ENCODE measurements around the gene DPYSL5. TPM values are rescaled to one million over a fixed set of nuclear protein-coding genes. Genes with fewer than 3 reads are reported as not detected.

DPYSL5 gene
- total and polyA plus RNA-seq, 2 donors (not counting 1 experiment from before 2014, with no cell fraction given): not detected

- Mint-ChIP-seq H3K9me3 (ENCODE audit: insufficient read depth) (no peaks in the 10 kb centered on the region), H3K27me3 (peaks cover 19% of the 10 kb centered on the region), H3K27ac (no peak overlapping the region), H3K4me1 (peaks cover 2% of the 10 kb centered on the region), H3K4me3 (no peak overlapping the region)
- Histone ChIP-seq H3K9ac (ENCODE audit: low read length) (no peak overlapping the region), H4K20me1 (ENCODE audit: control insufficient read depth, insufficient read depth, low read length, poor library complexity, severe bottlenecking) (no peaks in the 10 kb centered on the region), H3K4me3 (ENCODE audit: control extremely low read depth in 1 of 5, extremely low read depth in 1 of 5, insufficient read depth in 1 of 5, low read depth in 2 of 5, low read length in 4 of 5) (no peak overlapping the region), H3K79me2 (ENCODE audit: control insufficient read depth, insufficient read depth, low read length) (no peaks in the 10 kb centered on the region), H2AFZ (ENCODE audit: insufficient read depth, low read depth, low read length, poor library complexity, severe bottlenecking) (no peak overlapping the region), H3K36me3 (replicated peaks in 1 of 2; ENCODE audit: control extremely low read depth in 1 of 2, control insufficient read depth in 1 of 2, extremely low read depth in 1 of 2, insufficient read depth in 2 of 2, low read length in 1 of 2) (no peaks in the 10 kb centered on the region), H3K27ac (ENCODE audit: low read length in 2 of 2) (no peak overlapping the region), H3K4me1 (ENCODE audit: control insufficient read depth in 2 of 2, insufficient read depth in 2 of 2, low read length in 2 of 2) (no peaks in the 10 kb centered on the region), H3K4me2 (replicated peaks; ENCODE audit: low read depth, low read length, poor library complexity, severe bottlenecking) (no peak overlapping the region), H3K9me3 (ENCODE audit: control extremely low read depth in 1 of 3, control insufficient read depth in 2 of 3, insufficient read depth in 1 of 3, low read length in 2 of 3) (no peaks in the 10 kb centered on the region), H3K27me3 (replicated peaks in 1 of 4; ENCODE audit: control extremely low read depth in 1 of 4, control insufficient read depth in 3 of 4, insufficient read depth in 4 of 4, low read length in 3 of 4) (peaks cover 0 to 4% (median 1%) of the 10 kb centered on the region in 4 experiments)
- CTCF ChIA-PET: no interaction called here
- no peak for ATAC-seq (ENCODE audit: low read depth)
- intact Hi-C loops (cut with micrococcal nuclease): no loop called here
- WGBS (ENCODE audit: insufficient coverage): 0% methylated on average over 3 of the region's 6 CpGs
- no peak for DNase-seq
- no peak for TF ChIP-seq EZH2 (IDR thresholded peaks at IDR 0.05; ENCODE audit: borderline replicate concordance, insufficient read depth, low read depth, low read length, poor library complexity, severe bottlenecking)
- POLR2A ChIA-PET: no interaction called here
Measured at GRCh38 chr2:26809876-26810577, 37.9 kb upstream of the DPYSL5 start.

GRCh38 chr2:26811261-26811660, 36.7 kb upstream of the DPYSL5 start:
- Mint-ChIP-seq H3K9me3 (ENCODE audit: insufficient read depth) (no peaks in the 10 kb centered on the region), H3K4me3 (no peak overlapping the region), H3K27ac (no peak overlapping the region), H3K27me3 (peaks cover 23% of the 10 kb centered on the region), H3K4me1 (peaks cover 2% of the 10 kb centered on the region)
- ATAC-seq (ENCODE audit: low read depth) (no peak), DNase-seq (no peak)
- no peak overlapping the region for H3K27ac ChIP-seq (ENCODE audit: low read length in 2 of 2)
- TF ChIP-seq EZH2 (IDR thresholded peaks at IDR 0.05; ENCODE audit: borderline replicate concordance, insufficient read depth, low read depth, low read length, poor library complexity, severe bottlenecking) (no peak), CTCF (IDR thresholded peaks at IDR 0.05) (no peak)
- intact Hi-C loops (cut with micrococcal nuclease): no loop called here
- no peaks in the 10 kb centered on the region for H3K4me1 ChIP-seq (ENCODE audit: control insufficient read depth in 2 of 2, insufficient read depth in 2 of 2, low read length in 2 of 2)
- 95% methylated on average over 8 of the region's 8 CpGs for WGBS (ENCODE audit: insufficient coverage)
- H3K9me3 ChIP-seq (ENCODE audit: control extremely low read depth in 1 of 3, control insufficient read depth in 2 of 3, insufficient read depth in 1 of 3, low read length in 2 of 3): no peaks in the 10 kb centered on the region
- H3K4me3 ChIP-seq (ENCODE audit: control extremely low read depth in 1 of 5, extremely low read depth in 1 of 5, insufficient read depth in 1 of 5, low read depth in 2 of 5, low read length in 4 of 5): no peak overlapping the region
- no peaks in the 10 kb centered on the region for H3K79me2 ChIP-seq (ENCODE audit: control insufficient read depth, insufficient read depth, low read length)
- no peak overlapping the region for H3K4me2 ChIP-seq (replicated peaks; ENCODE audit: low read depth, low read length, poor library complexity, severe bottlenecking)
- no peak overlapping the region for H3K9ac ChIP-seq (ENCODE audit: low read length)
- no peaks in the 10 kb centered on the region for H4K20me1 ChIP-seq (ENCODE audit: control insufficient read depth, insufficient read depth, low read length, poor library complexity, severe bottlenecking)
- no peaks in the 10 kb centered on the region for H3K36me3 ChIP-seq (replicated peaks in 1 of 2; ENCODE audit: control extremely low read depth in 1 of 2, control insufficient read depth in 1 of 2, extremely low read depth in 1 of 2, insufficient read depth in 2 of 2, low read length in 1 of 2)
- no peak overlapping the region for H2AFZ ChIP-seq (ENCODE audit: insufficient read depth, low read depth, low read length, poor library complexity, severe bottlenecking)
- peaks cover 0 to 4% (median 1%) of the 10 kb centered on the region in 4 experiments for H3K27me3 ChIP-seq (replicated peaks in 1 of 4; ENCODE audit: control extremely low read depth in 1 of 4, control insufficient read depth in 3 of 4, insufficient read depth in 4 of 4, low read length in 3 of 4)
- ChIA-PET POLR2A (no interaction called here), CTCF (interaction anchor here (0.5 kb wide), 1 partner anchor 18 kb away, joined by 3 read pairs; no protein-coding TSS in a partner anchor)

Data from B cell (primary cell).